Right hindlimb (tissue), 1 donor: Measurements from ENCODE around the gene AMHR2.

Source experiments
- DNase-seq: peaks from one replicate; pipeline ENCODE4 v3.0.0-alpha.2; 2018

AMHR2 gene

GRCh38 chr12:53453953-53454640 is 30.4 kb downstream of the AMHR2 start:
- no peak for DNase-seq

- no peak for DNase-seq
Measured at GRCh38 chr12:53454707-53455106, 31.1 kb downstream of the AMHR2 start.

- DNase-seq: no peak
Measured at GRCh38 chr12:53456654-53457366, 33.2 kb downstream of the AMHR2 start.

GRCh38 chr12:53459097-53459496 is 35.4 kb downstream of the AMHR2 start:
- DNase-seq: no peak

- no peak for DNase-seq
Measured at GRCh38 chr12:53461059-53461458, 37.4 kb downstream of the AMHR2 start.

GRCh38 chr12:53461591-53461990 is 37.9 kb downstream of the AMHR2 start:
- no peak for DNase-seq

- DNase-seq: no peak
Measured at GRCh38 chr12:53462935-53463334, 39.3 kb downstream of the AMHR2 start.

- no peak for DNase-seq
Measured at GRCh38 chr12:53463802-53464560, 40.3 kb downstream of the AMHR2 start.

GRCh38 chr12:53464685-53465418 is 41.2 kb downstream of the AMHR2 start:
- no peak for DNase-seq

- DNase-seq: no peak
Measured at GRCh38 chr12:53465679-53466078, 42.0 kb downstream of the AMHR2 start.

- no peak for DNase-seq
Measured at GRCh38 chr12:53466640-53467039, 43.0 kb downstream of the AMHR2 start.

- no peak for DNase-seq
Measured at GRCh38 chr12:53467082-53467481, 43.4 kb downstream of the AMHR2 start.

GRCh38 chr12:53467880-53468279 is 44.2 kb downstream of the AMHR2 start:
- no peak for DNase-seq

GRCh38 chr12:53468282-53468681 is 44.6 kb downstream of the AMHR2 start:
- DNase-seq: no peak

- no peak for DNase-seq
Measured at GRCh38 chr12:53472056-53472582, 48.5 kb downstream of the AMHR2 start.

- no peak for DNase-seq
Measured at GRCh38 chr12:53474077-53474476, 50.4 kb downstream of the AMHR2 start.

GRCh38 chr12:53474819-53475218 is 51.2 kb downstream of the AMHR2 start:
- no peak for DNase-seq

- no peak for DNase-seq
Measured at GRCh38 chr12:53476769-53477209, 53.1 kb downstream of the AMHR2 start.

GRCh38 chr12:53478865-53479264 is 55.2 kb downstream of the AMHR2 start:
- DNase-seq: no peak

- DNase-seq: no peak
Measured at GRCh38 chr12:53479331-53479730, 55.7 kb downstream of the AMHR2 start.

- DNase-seq: no peak
Measured at GRCh38 chr12:53480491-53481442, 57.1 kb downstream of the AMHR2 start.
